B cell (primary cell): ENCODE results near the gene TBC1D2. TPM values are rescaled to one million over a fixed set of nuclear protein-coding genes. Genes with fewer than 3 reads are reported as not detected.

Source experiments
- ATAC-seq: fragments of 200-7000 bp; cut with Tn5 transposase; one replicate; pipeline ENCODE4 v1.10.0; 2021; ENCODE audit warnings: low read depth, mild to moderate bottlenecking, moderate number of reproducible peaks, moderate library complexity
- CTCF ChIA-PET: fragments of 350-600 bp; sonication (Branson Sonifier 250); formaldehyde crosslinking; loops from one replicate; lab custom pipeline; 2021; ENCODE audit warnings: antibody characterized with exemption, inconsistent platforms; lab: Charles Lee
- POLR2A ChIA-PET: fragments of 350-600 bp; sonication (Branson Sonifier 250); formaldehyde crosslinking; loops from one replicate; lab custom pipeline; 2021; ENCODE audit warnings: antibody characterized with exemption; lab: Charles Lee
- DNase-seq: peaks from one replicate; pipeline ENCODE4 v3.0.0; 2013
- H2AFZ ChIP-seq: 2 replicates; pipeline ENCODE4 v1.6.1; 2012; ENCODE audit warnings: mild to moderate bottlenecking, low read depth, low read length; ENCODE audit not compliant: insufficient read depth, poor library complexity, severe bottlenecking
- H3K27ac ChIP-seq, 2 donors: 1 replicate in 1 of 2; 2 replicates in 1 of 2; pipeline ENCODE4 v1.5.1; 2012 to 2013; ENCODE audit warnings: low read length in 2 of 2, mild to moderate bottlenecking in 2 of 2, moderate library complexity in 1 of 2
- H3K27me3 ChIP-seq, 4 experiments: fragments of 200-600 bp in 1 of 4; sonication (generic) in 1 of 4; replicated peaks in 1 of 4; 1 replicate in 2 of 4; 2 replicates in 2 of 4; pipeline versions ENCODE4 v1.6.1 to v1.7.0; 2013 to 2016; ENCODE audit warnings: low read length in 3 of 4, mild to moderate bottlenecking in 2 of 4, mixed read lengths in 1 of 4, moderate library complexity in 1 of 4; ENCODE audit not compliant: insufficient read depth in 4 of 4, control insufficient read depth in 3 of 4; ENCODE audit errors: control extremely low read depth in 1 of 4
- H3K36me3 ChIP-seq, 2 experiments: replicated peaks in 1 of 2; 1 replicate in 1 of 2; 2 replicates in 1 of 2; pipeline versions ENCODE4 v1.6.1 to v1.7.1; 2013; ENCODE audit warnings: low read length in 1 of 2; ENCODE audit not compliant: insufficient read depth in 2 of 2, control insufficient read depth in 1 of 2; ENCODE audit errors: control extremely low read depth in 1 of 2, extremely low read depth in 1 of 2
- H3K4me1 ChIP-seq, 2 donors: fragments of 200-600 bp in 1 of 2; sonication (generic) in 1 of 2; 1 replicate in 1 of 2; 2 replicates in 1 of 2; pipeline versions ENCODE4 v1.5.1 to v1.6.1; 2013 to 2017; ENCODE audit warnings: low read length in 2 of 2; ENCODE audit not compliant: control insufficient read depth in 2 of 2, insufficient read depth in 2 of 2
- H3K4me2 ChIP-seq: replicated peaks from 2 replicates; pipeline ENCODE3; 2012; ENCODE audit warnings: mild to moderate bottlenecking, low read depth, low read length; ENCODE audit not compliant: poor library complexity, severe bottlenecking
- H3K4me3 ChIP-seq, 5 experiments: fragments of 200-600 bp in 1 of 5; sonication (generic) in 1 of 5; 1 replicate in 3 of 5; 2 replicates in 2 of 5; pipeline versions ENCODE4 v1.5.1 to v1.7.0; 2011 to 2016; ENCODE audit warnings: low read length in 4 of 5, mild to moderate bottlenecking in 4 of 5, low read depth in 2 of 5, control low read depth in 1 of 5, moderate library complexity in 1 of 5; ENCODE audit not compliant: insufficient read depth in 1 of 5; ENCODE audit errors: control extremely low read depth in 1 of 5, extremely low read depth in 1 of 5
- H3K79me2 ChIP-seq: fragments of 200-600 bp; sonication (generic); one replicate; pipeline ENCODE4 v1.6.0; 2016; ENCODE audit warnings: low read length; ENCODE audit not compliant: control insufficient read depth, insufficient read depth
- H3K9ac ChIP-seq: fragments of 200-600 bp; sonication (generic); 2 replicates; pipeline ENCODE4 v1.6.1; 2017; ENCODE audit warnings: mild to moderate bottlenecking, low read length, moderate library complexity
- H3K9me3 ChIP-seq, 3 donors: one replicate each; pipeline versions ENCODE4 v1.6.1 to v1.7.1; 2013; ENCODE audit warnings: low read length in 2 of 3; ENCODE audit not compliant: control insufficient read depth in 2 of 3, insufficient read depth in 1 of 3; ENCODE audit errors: control extremely low read depth in 1 of 3
- H4K20me1 ChIP-seq: 2 replicates; pipeline ENCODE4 v1.6.0; 2012; ENCODE audit warnings: mild to moderate bottlenecking, low read length; ENCODE audit not compliant: insufficient read depth, control insufficient read depth, poor library complexity, severe bottlenecking
- H3K27ac Mint-ChIP-seq: one replicate; pipeline ENCODE4 v1.8.0; 2021; ENCODE audit warnings: mixed read lengths
- H3K27me3 Mint-ChIP-seq: one replicate; pipeline ENCODE4 v1.8.0; 2021; ENCODE audit warnings: mixed read lengths
- H3K4me1 Mint-ChIP-seq: one replicate; pipeline ENCODE4 v1.8.0; 2021; ENCODE audit warnings: mixed read lengths
- H3K4me3 Mint-ChIP-seq: one replicate; pipeline ENCODE4 v1.8.0; 2021; ENCODE audit warnings: mixed read lengths
- H3K9me3 Mint-ChIP-seq: one replicate; pipeline ENCODE4 v1.8.0; 2022; ENCODE audit warnings: mixed read lengths; ENCODE audit not compliant: insufficient read depth
- CTCF ChIP-seq: fragments of 200-600 bp; IDR thresholded peaks from one replicate; pipeline ENCODE4 v1.8.0; 2022; ENCODE audit warnings: antibody characterized with exemption, mild to moderate bottlenecking
- EZH2 ChIP-seq: IDR thresholded peaks from 2 replicates; pipeline ENCODE4 v1.6.1; 2012; ENCODE audit warnings: borderline replicate concordance, low read depth, mild to moderate bottlenecking, moderate library complexity, low read length; ENCODE audit not compliant: insufficient read depth, poor library complexity, severe bottlenecking
- WGBS: methylation state at CpG from one replicate; pipeline ENCODE4 v1.1.5; 2013; ENCODE audit warnings: missing lambda C conversion rate; ENCODE audit not compliant: insufficient coverage; 5-methylcytosine and 5-hydroxymethylcytosine counted together
- intact Hi-C: fragments of 100-400 bp; cut with micrococcal nuclease; formaldehyde crosslinking; loops from one replicate; pipeline ENCODE4 v1.10.0; 2022
- polyA plus RNA-seq: library from polyadenylated mRNA; depleted of rRNA; stranded (reverse); fragments of >200 nt; gene quantifications from 2 replicates; pipeline ENCODE4 v1.2.3, GENCODE V29; 2012
- total RNA-seq, 2 donors: library from RNA; stranded (reverse); fragments of 120-200 nt in 1 of 2; gene quantifications; 1 replicate in 1 of 2; 2 replicates in 1 of 2; pipeline versions ENCODE4 v1.2.3 to v1.2.4, GENCODE V29; 2013 to 2022

Gene TBC1D2
- total and polyA plus RNA-seq, 2 donors (not counting 1 experiment from before 2014, with no cell fraction given): 5.0 to 5.3 TPM

- POLR2A ChIA-PET: no interaction called here
- no peaks in the 10 kb centered on the region for H3K9me3 ChIP-seq
- H4K20me1 ChIP-seq: no peaks in the 10 kb centered on the region
- Mint-ChIP-seq H3K27ac (no peak overlapping the region), H3K9me3 (no peaks in the 10 kb centered on the region), H3K4me1 (peaks cover 2% of the 10 kb centered on the region), H3K27me3 (no peaks in the 10 kb centered on the region), H3K4me3 (no peak overlapping the region)
- H3K27ac ChIP-seq: no peak overlapping the region
- intact Hi-C loops: no loop called here
- no peak overlapping the region for H3K4me2 ChIP-seq
- WGBS: 94% methylated on average over 6 of the region's 6 CpGs
- H3K9ac ChIP-seq: no peak overlapping the region
- H3K79me2 ChIP-seq: no peaks in the 10 kb centered on the region
- H3K36me3 ChIP-seq: peaks cover 0 to 14% of the 10 kb centered on the region in 2 experiments
- no peak overlapping the region for H3K4me3 ChIP-seq
- no peak overlapping the region for H2AFZ ChIP-seq
- ATAC-seq: no peak
- H3K27me3 ChIP-seq: no peaks in the 10 kb centered on the region
- CTCF ChIA-PET: no interaction called here
- TF ChIP-seq CTCF (no peak), EZH2 (no peak)
- no peak for DNase-seq
- no peaks in the 10 kb centered on the region for H3K4me1 ChIP-seq
Measured at GRCh38 chr9:98230789-98231188, 24.7 kb downstream of the TBC1D2 start.

GRCh38 chr9:98230304-98230703 is 25.1 kb downstream of the TBC1D2 start:
- TF ChIP-seq CTCF (no peak), EZH2 (no peak)
- no peak overlapping the region for H2AFZ ChIP-seq
- H3K27me3 ChIP-seq: no peaks in the 10 kb centered on the region
- no peak for DNase-seq
- intact Hi-C loops: no loop called here
- no peak overlapping the region for H3K4me3 Mint-ChIP-seq
- no peaks in the 10 kb centered on the region for H3K4me1 ChIP-seq
- ATAC-seq: no peak
- no peak overlapping the region for H3K4me2 ChIP-seq
- no peak overlapping the region for H3K27ac ChIP-seq
- ChIA-PET CTCF (interaction anchor here (0.5 kb wide), 1 partner anchor 20 kb away, joined by 7 read pairs; no protein-coding TSS in a partner anchor), POLR2A (no interaction called here)
- H3K4me3 ChIP-seq: no peak overlapping the region
- no peak overlapping the region for H3K27ac Mint-ChIP-seq
- H3K4me1 Mint-ChIP-seq: peaks cover 2% of the 10 kb centered on the region
- H3K9ac ChIP-seq: no peak overlapping the region
- H3K9me3 ChIP-seq: no peaks in the 10 kb centered on the region
- no peaks in the 10 kb centered on the region for H3K9me3 Mint-ChIP-seq
- no peaks in the 10 kb centered on the region for H3K79me2 ChIP-seq
- WGBS: 93% methylated on average over 5 of the region's 6 CpGs
- peaks cover 0 to 14% of the 10 kb centered on the region in 2 experiments for H3K36me3 ChIP-seq
- H4K20me1 ChIP-seq: no peaks in the 10 kb centered on the region
- H3K27me3 Mint-ChIP-seq: no peaks in the 10 kb centered on the region
